HG03135 (cell line): ENCODE results near the gene OSBPL3.

ENCODE experiments used
- ATAC-seq: cut with Tn5 transposase; IDR thresholded peaks from one replicate; pipeline ENCODE4 v1.9.1; 2021; ENCODE audit warnings: mild to moderate bottlenecking, moderate library complexity; ENCODE audit not compliant: unreplicated experiment

OSBPL3 gene

GRCh38 chr7:24835643-24836042 lies 144.3 kb downstream of the OSBPL3 start:
- peak; percentile 21 for ATAC-seq

GRCh38 chr7:24834128-24834798 lies 145.7 kb downstream of the OSBPL3 start:
- peak; percentile 45 for ATAC-seq

GRCh38 chr7:24833549-24833948 lies 146.4 kb downstream of the OSBPL3 start:
- ATAC-seq = no peak

DNA sequence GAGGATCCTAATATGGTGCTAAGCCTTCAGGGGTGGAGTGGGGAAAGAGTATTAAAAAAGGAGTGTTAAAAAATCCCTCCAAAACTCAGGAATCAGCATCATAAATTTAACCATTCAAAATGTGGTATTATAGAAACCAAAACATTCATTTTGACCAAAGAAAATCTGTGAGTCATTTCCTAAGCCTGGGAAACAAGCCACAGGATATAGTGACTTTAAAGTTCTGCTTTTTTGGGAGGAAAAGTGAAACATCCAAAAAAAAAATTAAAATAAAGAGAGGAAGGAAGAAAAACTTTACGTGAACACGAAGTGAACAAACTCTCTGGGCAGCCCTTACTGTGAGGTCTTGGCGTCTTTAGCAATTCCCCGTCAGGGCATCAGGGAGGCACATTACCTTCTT lies 148.7 kb downstream of the OSBPL3 start:
- ATAC-seq = no peak

- no peak for ATAC-seq
These were observed 149.4 kb downstream of the OSBPL3 start for GRCh38 chr7:24830440-24831050.

- ATAC-seq = no peak
These were observed 150.2 kb downstream of the OSBPL3 start for GRCh38 chr7:24829787-24830186.

DNA sequence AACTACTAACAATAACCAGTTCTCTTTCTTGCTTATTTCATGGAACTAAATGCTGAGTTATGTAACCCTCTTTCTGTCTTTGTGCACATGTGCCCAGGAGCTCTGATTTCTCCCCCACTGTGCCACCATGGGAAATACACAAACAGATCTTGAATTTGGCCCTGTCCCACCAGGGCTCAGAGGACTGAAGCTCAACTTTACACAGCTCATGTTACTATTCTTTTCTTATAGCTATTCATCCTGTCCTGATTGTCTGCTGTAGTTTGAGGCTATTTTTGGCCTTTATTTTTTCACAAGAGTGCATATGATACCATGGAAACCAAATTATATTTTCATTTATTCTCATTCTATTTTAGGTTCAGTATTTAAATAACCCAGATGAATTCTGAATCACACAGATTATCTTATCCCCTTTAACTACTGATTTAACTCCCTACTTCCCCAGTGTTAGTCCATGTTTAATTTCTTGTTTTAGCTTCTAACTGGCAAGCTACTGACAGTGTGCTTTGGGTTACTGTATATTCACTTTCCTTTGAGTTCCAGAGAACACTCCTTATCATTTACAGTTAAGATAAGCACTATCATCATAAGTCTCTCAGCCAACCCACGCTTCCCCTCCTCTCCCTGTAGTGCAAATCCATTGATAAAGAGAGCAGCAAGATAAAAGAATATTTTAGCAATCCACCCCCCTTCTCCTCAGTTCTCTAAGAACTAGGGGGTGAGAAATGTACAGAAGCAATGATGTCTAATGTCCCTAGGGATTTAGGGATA lies 150.9 kb downstream of the OSBPL3 start:
- ATAC-seq = no peak

DNA sequence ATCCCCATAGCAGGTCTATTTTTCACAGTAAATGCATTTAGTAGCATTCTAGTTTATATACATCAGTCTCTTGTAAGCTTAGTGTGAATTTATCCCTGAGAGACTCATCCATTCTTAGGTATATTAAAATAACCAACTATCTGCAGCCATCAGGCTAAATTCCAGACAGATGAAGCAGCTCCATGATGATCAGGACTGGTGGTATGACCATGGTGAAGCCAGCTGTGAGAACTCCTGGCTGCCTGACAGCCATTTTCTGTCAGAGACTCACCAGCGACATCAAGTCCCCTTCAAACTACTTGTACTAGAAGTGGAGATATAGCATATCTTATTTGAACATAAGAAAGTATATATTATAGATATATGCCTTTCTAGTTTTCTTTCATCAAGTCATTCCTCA lies 152.4 kb downstream of the OSBPL3 start:
- no peak for ATAC-seq

DNA sequence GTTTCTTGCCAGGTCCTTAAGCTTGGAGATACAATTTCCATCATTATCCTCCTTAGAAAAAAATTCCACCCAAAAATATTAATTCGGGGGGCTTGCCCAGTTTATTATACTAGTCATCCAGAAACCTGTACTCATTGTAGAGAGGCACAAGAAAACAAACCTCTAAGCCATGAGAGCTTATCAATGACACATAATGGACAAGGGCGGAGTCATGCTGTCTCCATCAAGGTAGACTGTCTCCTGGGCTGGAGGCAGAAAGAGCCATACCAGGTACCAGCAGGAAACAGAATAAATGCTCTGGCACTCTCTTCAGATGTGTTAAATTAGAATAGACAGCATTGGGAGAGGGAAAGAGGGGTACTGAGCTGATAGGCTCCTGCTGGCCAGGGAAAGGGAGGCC lies 153.0 kb downstream of the OSBPL3 start:
- no peak for ATAC-seq

DNA sequence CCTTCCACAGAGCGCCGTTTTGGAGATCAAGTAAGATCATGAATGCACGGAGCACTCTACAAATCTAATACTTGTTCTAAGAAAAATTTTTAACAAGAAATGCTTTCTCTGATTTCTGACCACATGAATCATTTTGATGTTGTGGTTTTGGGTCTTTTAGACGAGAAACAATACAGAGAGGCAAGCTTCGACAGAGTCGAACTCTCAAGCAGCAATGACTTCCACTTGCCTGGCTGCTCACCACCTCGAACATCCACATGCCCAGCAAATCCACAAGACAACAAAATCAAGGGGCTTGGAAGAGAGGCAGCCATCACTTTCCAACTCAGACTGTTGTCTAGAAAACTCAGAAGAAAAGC lies 153.3 kb downstream of the OSBPL3 start:
- ATAC-seq = no peak

GRCh38 chr7:24825931-24826661 lies 153.9 kb downstream of the OSBPL3 start:
- no peak for ATAC-seq

DNA sequence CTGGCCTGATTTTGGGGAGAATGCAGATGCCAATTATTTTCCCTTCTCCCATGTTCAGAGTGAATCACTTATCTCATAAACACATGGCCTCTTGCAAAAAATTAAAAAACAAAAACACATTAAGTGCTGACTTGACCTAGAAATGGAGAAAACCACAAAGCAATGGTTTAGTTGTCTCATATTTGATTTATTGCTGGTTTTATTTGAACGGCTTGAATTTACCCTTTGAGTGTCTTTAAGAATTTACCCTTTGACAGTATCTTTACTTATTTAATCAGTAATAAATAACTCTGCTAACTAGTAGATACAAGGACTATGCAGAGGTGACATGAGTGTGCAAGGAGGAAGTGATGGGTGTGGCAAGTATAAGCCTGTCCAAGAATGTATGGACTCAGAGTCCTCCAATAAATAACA lies 154.6 kb downstream of the OSBPL3 start:
- no peak for ATAC-seq

DNA sequence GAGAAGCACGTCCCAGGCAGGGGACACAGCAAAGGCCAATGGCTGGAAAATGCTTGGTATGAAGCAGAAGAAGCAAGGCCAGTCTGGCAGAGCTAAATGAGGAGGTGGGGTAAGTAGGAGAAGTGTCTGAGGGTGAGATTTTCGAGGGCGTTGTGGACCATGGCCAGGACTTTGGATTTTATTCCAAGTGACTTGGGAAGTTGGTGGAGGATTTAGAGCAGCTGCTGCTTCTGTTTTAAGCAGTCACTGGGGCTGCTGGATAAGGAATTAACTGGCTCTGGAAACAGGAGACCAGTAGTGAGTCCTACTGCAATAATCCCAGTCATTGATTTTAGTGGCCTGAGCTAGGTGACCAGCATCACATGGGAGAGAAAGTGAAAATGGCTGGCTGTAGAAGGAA lies 155.1 kb downstream of the OSBPL3 start:
- no peak for ATAC-seq

DNA sequence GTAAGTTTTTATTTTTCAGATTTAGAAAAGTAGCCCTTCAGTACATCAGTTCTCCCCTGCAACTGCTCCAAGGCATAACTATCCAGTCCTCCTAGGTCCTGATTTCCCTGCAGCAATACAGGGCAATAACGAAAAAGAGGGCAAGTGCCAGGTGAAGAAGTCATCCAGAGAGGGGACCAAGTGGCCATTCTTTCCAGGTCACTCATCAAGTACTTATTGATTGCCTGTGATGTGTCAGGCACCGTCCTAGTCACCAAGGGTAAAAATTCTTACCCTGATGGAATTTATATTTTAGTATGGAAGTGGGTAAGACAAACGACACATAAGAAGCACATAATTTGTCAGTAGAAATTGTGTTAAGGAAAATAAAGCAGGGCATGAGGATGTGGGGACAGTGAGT lies 155.6 kb downstream of the OSBPL3 start:
- ATAC-seq = no peak

DNA sequence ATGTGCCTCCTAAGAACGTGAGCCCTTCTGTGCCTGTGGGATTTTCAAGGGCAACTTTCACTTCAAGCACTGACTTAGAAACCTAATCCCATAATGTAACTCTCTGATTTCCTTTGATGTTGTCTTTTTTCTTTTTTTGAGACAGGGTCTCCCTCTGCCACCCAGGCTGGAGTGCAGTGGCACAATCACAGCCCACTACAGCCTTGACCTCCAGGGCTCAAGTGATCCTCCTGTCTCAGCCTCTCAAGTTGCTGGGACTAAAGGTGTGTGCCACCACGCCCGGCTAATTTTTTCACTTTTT lies 158.3 kb downstream of the OSBPL3 start:
- no peak for ATAC-seq

DNA sequence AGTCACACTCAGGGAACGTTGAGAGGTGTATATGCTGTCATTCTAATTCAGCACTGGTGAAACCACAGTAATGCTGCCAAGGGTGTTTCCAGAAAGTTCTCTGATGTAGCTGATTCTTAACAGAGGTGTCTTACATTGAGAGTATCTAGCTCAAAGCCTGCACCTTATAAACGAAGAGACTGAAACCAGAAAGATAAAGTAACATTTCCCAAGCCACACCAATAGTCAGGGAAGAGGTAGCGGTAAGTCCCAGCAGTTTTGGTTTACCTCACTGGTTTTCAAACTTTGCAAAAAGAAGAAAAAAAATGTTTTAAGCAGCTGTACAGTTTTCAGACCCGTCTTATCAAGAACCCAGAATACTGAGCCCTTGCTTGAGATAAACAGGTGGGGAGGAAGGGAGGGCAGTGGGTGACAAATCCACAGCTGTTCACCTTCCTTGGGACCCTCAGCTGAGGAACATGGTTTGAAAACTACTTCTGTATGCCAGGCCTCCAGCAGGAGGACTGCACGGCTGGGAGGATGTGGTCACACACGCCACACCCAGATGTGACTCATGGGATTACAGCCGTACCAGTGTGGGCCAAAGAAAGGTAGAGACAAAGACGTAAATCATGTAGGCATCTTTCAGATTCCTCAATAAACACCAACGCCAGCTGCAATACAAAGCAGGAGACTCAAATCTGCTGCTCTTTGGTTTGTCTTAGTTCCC lies 158.8 kb downstream of the OSBPL3 start:
- peak; percentile 73 for ATAC-seq

- ATAC-seq = no peak
These were observed 159.3 kb downstream of the OSBPL3 start for GRCh38 chr7:24820730-24821044.

DNA sequence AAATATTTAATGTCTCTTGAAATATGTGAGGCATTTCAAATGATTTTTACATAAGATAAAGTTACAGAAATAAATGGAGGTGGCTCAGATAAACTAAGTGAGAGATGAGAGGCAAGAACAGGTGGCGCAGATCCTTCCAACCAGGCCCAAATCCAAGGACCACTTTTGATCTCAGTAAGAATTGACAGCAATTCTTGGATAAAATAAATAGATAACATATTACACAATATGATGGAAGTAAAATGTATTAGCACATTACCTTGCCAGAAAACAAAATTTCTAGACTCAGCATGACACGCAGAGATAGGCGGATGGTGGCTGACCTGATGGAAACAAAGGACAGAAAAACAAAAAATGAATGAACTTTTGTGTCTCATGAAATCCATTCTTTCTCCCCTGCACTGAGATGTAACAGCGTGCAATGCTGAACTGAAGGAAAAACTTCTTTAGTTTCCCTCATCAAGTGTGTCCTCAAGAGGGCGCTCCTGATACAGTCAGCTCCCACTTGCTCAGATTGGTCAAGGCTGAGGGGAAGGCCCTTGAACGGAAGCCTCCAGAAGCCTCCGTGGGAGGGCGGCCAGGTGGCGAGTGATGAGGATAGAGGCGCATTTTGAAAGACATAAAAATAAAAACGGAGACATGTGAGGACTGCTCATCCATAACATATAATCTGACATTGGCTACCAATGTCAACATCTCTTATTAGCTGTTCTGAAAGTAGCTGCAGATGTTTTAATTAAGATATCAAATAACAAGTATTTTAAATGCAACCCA lies 159.9 kb downstream of the OSBPL3 start:
- ATAC-seq = peak; percentile 74

GRCh38 chr7:24817339-24817738 lies 162.6 kb downstream of the OSBPL3 start:
- no peak for ATAC-seq

DNA sequence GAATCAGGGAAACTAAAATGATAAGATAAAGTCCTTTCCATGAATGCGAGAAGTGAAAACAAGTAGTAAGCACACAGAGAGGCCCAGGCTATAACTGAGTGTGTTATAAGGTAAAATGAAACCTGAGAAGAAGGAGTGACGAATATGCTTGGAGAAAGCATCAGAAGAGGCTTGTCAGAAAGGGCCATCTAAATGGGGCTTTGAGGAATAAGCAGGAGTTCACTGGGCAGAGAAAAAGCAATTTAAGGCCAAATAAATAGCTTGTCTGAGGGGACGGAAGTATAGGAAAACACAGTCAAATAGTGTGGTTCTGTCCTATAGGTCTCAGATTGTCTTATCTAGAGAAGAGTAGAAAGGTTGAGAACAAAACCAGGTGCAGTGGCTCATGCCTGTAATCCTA lies 163.1 kb downstream of the OSBPL3 start:
- ATAC-seq = no peak
